Activated CD4-positive, alpha-beta T cell treated with anti-CD3 and anti-CD28 coated beads for 48 hours (primary cell): ENCODE data around the gene IMMP2L.

Experiments used
- DNase-seq: peaks from one replicate; pipeline ENCODE4 v3.0.0-alpha.2; 2020

IMMP2L gene

DNA sequence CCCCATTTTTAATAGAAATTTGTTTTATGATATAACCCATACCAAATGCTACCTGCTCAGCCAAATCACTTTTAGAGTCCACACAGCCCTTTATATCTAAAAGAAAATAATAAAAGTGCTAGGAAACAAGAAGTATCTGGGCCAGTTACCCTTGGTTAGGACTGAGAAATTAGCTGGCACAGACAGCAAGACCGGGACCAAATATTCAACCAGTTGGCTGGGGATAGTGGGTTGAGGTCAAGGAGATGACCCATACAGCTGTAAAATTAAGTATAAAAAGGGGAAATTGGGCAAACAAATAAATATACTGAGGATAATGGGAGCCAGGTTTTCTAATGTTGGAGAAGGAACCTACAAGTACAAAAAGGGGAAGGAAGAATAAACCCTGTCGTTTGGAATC is 174.3 kb downstream of the IMMP2L start:
- no peak for DNase-seq

DNA sequence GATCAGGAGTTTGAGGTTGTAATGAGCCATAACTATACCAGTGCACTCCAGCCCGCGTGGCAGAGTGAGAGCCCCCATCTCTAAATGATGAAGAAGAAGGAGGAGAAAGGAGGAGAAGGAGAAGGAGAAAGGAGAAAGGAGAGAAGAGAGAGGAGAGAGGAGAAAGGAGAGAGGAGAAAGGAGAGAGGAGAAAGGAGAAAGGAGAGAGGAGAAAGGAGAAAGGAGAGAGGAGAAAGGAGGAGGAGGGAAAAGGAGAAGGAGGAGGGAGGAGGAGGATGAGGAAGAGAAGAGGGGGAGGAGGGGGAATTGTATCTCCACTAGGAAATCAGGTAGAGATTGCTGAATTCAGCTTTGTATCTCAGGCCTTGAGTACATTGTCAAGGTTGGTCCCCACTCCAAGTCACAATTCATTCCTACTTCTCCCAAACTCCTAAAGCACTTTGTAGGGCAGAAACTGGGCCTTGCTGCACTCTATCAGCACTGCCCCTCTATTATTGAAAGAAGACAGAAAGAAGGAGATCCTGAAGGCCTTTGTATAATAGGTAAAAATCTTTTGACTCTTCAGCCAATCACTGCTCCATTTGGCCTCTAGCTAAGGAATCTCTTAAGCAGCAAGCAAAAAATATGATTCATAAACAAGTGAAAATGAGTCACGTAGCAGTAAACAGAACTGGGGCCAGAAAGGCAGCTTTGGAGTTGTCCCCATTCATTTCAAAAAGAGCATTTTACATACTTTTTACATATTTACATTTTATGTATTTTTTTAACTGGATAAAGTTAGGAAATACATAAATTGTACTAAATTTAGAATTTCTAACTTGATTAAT is 178.0 kb downstream of the IMMP2L start:
- no peak for DNase-seq

DNA sequence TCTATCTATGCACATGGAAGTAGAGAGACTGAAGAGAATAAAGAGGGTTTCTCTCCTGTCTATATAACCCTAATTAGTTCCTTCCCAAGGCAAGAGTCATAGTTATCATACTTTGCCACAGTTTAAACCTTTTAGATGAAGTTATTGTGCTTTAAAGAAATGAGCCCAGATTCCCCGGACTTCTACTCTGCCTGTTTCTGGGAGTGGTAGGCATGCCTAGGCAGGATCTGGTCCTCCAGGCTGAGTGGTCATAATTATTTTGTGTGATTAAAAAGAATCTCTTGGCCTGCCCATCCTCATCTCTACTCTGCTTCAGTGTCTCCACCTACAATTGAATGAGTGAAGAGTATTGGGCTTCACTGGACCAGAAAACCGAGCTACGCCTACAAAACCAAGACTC is 179.2 kb downstream of the IMMP2L start:
- DNase-seq = no peak

DNA sequence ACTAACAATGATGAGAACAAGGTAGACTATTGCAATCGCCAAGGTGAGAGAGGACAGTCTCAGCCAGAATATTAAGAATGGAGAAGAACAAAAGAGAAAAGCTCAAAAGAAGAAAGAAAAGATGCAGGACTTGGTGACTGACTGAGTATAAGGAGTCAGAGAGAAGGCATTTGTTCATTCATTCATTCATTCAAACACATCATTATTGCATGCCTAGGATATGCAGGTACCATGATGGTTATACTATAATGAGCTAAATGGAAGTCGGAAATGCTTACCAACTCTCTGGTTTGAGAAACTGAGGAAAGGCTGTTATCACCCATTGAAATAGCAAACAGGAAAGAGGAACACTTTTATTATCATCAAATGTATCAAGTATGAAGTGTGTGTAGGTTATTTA is 180.7 kb downstream of the IMMP2L start:
- no peak for DNase-seq

DNA sequence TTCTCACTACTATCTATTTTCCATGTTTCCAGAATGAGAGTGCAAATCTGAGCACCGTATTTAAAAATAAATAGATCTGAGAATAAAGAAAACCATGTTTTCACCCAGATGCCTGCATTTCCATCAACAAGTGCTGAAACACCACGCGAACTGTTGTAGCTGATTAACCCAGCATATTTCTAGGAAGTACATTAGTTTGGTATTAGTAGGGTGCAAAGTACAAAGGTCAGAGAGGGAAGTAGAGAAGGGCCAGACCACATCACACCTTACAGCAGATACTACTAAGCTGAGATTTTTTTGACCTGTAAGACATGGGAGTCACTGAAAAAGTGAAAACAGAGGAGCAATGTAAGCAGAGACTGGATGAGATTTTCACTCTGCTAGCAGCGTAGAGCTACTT is 181.3 kb downstream of the IMMP2L start:
- DNase-seq = no peak

DNA sequence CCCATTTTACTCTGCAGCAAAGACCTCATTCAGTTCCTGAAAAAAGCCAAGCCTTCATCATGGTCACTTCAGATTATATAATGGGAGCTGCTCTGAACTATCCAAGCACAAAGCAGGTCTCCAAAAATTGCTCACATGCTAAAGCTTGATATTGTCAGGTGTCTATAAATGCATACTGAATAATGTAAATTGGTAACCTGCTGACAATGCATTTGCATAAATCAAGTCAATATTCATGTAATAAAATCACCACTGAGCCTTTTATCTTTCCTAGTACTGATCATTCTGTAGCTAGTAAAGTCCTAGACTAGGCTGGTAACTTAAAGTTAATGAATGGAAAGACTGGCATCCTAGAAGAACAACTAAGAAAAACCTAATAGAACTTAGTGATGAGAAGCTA is 188.3 kb downstream of the IMMP2L start:
- DNase-seq = no peak

DNA sequence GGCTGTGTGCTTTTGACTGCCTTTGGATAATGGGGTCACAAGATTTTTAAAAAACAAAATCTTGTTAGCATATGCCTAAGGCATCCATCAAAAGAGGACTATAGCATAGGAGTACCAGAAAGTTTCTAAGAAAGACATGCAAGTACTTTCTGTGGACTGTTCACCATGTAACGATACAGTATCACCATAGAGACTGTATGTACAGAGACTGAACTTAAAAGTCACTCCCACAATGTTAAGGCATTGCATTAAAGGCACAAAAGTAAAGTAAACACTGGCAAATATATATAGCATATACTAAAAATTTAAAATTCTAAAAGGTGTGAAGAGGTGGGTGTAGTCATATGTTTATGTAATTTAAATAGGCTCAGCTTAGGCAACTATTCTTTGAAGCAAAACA is 190.9 kb downstream of the IMMP2L start:
- no peak for DNase-seq

DNA sequence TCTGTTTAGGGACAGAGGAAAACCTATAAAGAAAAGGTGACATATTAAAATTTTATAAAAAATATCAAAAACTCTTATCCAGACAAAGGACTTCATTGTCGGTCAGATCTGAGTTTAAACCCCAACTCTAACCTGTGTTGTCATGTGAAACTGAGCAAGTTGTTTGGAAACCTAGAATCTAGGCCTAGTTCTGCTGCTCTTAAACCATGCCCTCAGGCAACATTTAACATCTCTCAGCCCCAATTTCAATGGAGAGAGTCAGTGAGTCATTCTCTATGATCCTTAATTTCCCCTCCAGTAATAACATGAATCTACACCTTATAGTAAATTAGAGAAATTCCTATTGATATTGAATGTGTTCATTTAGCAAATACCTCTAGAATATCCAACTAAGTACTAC is 192.3 kb downstream of the IMMP2L start:
- no peak for DNase-seq

DNA sequence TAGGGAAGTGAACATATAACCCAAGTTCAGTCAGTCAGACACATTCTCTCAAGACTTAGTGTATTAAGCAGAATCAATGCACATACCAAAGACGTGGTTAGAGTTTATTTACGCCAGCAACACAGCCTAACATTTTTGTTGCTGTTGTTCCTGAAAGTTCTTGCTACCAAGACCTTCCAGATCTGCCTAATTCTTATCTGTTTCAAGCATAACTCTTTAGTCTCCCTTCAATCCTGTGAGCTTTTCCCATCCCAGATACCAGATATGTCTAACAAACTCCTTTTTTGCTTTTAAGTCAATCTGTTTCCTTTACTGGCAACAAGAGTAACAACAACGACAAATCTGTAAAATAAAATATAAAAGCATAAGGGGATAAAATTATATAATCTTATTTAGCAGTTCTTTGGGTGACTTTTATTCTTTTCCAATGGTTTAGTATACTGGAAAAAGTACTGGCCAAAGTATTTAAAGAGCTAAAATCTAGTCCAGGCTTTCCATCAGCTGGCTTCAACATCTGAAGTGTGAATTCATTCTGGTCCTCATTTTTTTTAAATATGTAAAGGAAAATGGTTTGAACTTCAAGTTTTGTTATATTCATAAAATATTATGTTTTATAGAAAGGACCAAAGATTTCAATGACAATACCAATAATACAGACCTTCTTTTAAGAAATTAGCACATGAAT is 193.8 kb downstream of the IMMP2L start:
- DNase-seq = no peak

DNA sequence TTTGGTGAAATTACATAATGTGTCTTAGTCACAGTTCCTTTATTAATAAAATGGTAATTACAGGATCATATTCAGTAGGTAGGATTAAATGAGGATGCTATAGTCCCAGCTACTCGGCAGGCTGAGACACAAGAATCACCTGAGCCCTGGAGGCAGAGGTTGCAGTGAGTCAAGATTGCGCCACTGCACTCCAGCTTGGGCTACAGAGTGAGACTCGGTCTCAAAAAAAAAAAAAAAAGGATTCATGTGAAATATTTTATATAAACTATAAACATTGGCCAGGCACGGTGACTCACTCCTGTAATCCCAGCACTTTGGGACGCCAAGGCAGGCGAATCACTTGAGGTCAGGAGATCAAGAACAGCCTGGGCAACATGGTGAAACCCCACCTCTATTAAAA is 197.9 kb downstream of the IMMP2L start:
- no peak for DNase-seq

DNA sequence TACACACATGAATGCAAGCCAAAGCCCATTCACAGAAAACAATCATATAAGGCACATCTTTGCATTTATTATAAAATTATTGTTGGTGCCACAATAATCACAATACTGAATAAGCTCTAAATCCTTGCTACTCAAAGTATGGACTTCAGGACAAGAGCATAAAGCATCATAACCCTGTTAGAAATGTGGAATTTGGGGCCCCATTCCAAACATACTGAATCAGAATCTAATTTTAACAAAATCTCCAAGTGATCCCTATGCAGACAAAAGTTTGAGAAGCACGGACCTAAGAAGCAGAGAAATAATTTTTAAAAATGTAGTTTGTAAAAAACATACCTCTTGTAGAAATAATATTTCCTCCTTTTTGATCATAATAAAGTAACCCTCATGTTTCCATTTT is 199.2 kb downstream of the IMMP2L start:
- DNase-seq = no peak

DNA sequence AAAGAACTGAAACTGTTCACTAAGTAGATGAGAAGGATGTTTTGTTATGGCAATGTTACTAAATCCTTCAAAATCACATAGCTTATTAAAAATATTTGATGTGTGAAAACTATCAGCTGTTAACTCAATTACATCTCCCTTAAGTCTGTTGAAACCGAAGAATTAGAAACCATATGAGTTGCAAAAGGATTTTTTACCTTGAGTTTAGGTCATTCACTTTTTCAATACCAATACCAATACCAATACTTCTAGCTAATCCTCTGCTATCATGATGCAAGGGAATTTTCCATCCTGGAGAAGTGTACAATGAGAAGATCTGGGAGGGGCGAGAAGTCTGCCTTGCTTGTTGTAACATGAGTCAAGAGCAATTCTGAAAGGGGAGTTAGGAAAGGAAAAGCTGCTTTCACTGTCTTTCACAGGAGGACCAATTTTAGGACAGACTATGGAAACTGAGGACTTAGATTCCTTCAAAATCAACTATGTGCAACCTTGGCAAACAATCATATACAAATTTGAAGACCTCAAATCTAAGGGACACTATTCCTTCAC is 199.7 kb downstream of the IMMP2L start:
- no peak for DNase-seq

DNA sequence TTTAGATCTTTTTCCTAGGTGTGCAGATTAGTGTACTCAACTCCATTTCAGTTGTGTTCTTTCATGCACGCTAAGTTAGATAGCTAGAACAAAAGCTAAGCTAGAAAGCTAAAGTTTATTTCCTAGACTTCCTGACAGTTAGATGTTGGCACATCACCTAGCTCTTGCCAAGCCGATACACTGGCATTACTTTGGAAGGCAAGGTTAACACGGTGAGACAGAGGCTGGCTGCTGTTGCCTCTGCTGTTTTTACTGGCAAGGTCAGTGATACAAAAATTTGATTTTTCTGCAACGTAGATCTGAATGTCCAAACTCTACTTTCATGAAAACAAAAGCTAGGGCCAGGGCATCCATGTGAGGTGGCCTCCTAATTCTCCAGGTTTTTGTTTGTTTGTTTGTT is 203.4 kb downstream of the IMMP2L start:
- DNase-seq = no peak

DNA sequence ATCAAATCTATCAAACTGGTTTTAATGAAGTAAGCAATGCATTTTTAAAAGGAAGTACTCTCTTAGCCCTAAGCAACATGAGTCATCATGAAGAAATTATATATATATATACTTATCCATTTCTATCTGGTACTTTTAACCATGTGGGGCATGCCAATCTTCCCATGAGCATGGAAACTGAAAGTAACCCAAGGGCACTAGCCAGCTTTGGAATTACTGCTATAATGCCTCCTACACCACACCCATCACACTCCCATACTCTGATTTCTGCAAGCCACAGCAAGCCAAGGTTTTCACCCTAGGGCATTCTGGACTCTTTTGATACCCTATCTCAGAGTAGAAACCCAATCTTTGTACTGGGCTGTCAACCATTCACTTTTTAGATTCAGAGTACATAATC is 204.6 kb downstream of the IMMP2L start:
- no peak for DNase-seq

DNA sequence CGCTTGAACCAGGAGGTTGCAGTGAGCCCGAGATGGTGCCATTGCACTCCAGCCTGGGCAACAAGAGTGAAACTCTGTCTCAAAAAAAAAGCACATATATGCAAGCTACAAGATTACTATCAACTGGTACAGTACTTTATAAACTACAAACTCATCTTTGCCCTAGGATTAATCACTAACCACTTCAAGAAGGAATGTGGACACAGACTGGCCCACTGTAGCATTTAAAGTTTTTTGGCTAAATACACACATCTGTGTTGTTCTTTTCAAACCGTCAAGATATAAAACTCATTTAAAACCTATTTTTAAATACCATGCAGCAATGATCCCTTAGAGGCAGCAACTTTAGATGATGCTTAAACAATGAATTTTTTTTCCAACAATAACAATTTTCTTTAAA is 205.4 kb downstream of the IMMP2L start:
- DNase-seq = no peak

DNA sequence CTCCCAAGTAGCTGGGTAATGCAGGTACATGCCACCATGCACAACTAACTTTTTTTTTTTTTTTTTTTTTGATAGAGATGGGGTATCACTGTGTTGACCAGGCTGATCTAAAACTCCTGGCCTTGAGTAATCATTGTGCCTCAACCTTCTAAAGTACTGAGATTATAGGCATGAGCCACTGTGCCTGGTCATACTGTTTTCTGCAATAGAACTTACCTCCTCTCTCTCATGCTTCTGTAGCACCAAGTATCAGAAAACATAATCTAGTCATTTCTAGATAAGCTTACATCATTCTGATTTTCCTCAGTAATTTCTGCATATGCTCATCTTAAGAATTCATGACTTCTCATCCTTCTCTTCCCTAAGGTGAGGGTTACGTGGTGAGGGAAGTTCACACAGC is 210.0 kb downstream of the IMMP2L start:
- DNase-seq = no peak

DNA sequence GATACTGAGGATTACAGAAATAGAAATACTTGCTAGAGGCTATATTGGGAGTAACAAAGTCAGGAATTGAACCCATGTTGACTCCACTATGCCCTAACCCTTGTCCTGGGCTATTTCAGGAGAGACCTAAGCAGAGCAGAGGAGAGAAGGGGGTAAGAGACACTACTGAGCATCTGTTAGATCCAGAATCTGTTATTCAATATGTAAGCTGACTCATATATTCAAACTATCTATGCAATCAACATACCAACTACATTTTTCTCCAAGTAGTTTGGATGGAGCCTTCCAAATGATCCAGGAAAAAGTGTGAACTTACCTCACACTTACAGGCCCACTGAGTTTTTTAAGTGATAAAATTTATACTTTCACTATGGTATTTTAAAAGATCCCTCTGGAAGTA is 216.1 kb downstream of the IMMP2L start:
- no peak for DNase-seq

DNA sequence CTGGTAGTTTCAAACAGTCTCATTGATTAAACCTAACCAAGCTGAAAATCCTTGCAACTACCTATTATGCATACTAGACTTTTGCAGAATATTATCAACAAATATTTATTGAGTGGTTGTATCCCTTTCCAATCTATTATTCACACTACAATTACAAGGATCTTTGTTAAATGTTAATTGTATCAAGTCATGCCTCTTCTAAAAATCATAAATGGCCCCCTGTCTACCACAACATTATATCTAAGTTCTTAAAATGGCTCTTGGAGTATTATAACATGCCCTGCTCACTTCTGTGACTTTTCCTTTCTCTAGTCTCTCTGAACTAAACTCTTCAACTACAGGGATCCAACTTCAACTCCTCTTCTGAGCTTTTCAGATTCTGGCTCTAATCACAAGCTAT is 219.3 kb downstream of the IMMP2L start:
- no peak for DNase-seq

DNA sequence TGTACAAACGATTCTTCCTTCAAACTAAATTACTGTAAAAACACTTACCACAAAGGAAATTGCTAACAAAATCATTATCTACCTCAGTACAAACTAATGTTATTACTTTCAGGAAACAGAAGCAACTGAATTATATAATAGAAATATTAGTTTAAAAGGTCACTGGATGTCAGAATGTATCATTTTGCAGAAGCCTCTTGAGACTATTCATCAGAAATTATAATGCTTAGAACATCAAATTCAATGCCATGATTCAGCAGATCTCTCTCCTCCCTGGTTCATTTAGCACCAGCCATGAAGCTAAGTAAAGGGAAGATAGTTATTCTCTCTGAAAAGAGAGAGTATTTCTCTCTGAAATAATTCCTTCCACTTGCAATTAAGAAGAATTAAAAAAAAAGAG is 223.3 kb downstream of the IMMP2L start:
- no peak for DNase-seq

DNA sequence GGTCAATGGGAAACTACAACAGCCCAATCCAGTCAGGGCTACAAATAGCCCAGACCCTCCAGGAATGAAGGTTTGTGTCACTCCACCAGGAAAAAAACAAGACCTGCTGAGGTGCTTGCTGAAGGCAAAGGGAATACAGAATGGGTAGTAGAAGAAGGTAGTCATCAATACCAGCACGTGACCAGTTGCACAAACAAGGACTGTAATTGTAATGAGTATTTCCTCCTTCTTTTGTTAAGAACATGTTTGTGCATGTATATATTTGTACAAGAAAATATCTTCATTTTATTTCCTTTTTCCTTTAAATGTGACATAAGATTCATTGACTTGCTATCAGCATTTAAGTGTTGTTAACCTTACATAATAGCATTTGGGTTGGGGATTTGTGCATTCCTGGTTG is 229.3 kb downstream of the IMMP2L start:
- DNase-seq = no peak

DNA sequence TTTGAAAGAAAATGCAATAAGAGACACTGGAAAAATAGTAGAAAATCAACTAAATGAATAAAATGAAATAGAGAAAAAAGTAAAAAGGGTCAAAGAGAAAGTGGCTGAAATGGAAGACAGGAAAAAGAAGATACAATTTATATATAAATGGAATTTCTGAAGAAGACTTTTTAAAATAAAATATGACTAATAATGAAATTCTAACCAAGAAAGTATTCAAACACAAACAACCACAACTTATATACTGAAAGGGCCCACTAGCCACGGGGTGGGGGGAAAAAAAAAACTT is 232.1 kb downstream of the IMMP2L start:
- no peak for DNase-seq

DNA sequence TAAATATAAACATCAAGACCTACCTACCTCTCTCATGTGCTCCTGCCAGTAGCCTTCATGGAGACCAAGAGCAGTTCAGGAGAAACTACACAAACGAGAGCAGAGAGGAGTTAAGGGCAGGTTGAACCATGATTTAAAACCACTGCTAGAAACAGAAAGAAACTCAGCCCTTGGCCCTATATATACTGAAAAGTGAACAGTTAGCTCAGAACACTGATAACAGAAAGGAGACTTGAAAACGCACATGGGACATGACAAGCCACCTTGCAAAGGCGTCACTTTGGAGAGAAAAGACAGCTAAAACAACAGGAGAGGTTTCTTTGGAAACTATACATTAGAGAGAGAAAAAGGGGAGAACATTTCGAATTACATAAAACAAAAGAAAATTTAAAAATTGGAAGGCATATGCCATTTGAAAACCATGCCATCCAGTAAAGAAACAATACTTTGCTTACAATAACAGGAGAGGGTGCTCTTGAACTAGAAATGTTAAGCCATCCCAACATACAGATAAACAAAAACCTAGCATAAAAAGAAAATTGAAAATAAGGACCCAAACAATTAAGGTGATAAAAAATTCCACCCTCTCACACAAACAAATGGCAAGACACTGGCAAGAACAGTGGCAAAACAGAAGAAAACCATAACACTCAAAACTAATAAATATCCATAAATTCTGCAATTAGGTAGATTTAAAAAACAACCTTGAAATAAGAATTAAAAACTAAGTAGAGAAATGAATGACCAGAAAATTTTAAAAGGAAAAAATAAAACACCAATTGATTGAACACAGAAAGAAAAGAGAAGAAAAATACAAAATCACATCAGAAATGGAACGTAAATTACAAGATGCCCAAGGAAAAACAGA is 232.7 kb downstream of the IMMP2L start:
- no peak for DNase-seq

DNA sequence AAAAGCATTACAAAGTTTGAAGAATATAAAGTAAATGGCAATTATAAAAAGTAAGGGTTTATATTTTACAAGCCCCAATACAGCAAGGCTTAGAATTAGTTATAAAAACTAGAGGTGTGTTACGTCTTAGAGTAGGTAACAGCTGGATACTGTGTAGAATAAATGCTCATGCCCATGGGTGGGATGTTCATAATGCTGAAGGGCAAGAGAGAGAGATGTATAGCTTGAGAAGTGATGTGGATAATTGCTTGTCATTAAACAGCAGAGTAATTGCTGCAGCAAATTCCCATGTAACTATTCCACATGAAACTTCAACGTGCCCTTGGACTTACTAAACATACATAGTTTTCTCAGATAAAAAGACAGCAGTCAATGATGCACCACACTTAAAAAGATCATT is 233.8 kb downstream of the IMMP2L start:
- DNase-seq = no peak

DNA sequence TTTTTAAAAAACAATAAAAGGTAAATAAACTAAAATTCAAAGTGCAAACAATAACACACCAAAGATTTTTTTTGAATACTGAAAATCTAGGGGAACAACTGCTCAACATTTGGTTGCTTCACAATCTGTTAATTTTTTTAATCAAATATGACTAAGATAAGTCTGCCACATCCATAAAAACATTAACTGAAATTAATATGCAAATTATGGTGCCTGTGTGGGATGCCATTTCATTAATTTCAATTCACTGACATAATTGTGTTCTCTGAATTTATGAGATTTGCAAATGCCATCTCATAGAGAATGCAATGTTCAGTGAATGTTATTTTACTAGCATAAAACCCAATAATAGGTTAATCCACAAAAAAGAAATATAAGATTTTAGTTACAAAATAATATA is 237.5 kb downstream of the IMMP2L start:
- DNase-seq = no peak
